Osteoblast (primary cell): Measurements from ENCODE around the gene ASMT. TPM values are rescaled to one million over a fixed set of nuclear protein-coding genes. Genes with fewer than 3 reads are reported as not detected.

Experiments
- DNase-seq: peaks from one replicate; pipeline ENCODE4 v3.0.0; 2011; ENCODE audit warnings: low spot score, mixed read lengths; ENCODE audit not compliant: insufficient read length; ENCODE audit errors: missing footprints
- H2AFZ ChIP-seq: 2 replicates; pipeline ENCODE4 v1.6.0; 2011; ENCODE audit warnings: mild to moderate bottlenecking, low read length
- H3K27ac ChIP-seq: 2 replicates; pipeline ENCODE4 v1.5.1; 2011; ENCODE audit warnings: mild to moderate bottlenecking, low read depth, low read length, moderate library complexity
- H3K27me3 ChIP-seq: 2 replicates; pipeline ENCODE4 v1.6.0; 2012; ENCODE audit warnings: mild to moderate bottlenecking, control low read depth, inconsistent platforms, low read length, moderate library complexity; ENCODE audit not compliant: insufficient read depth
- H3K36me3 ChIP-seq: 2 replicates; pipeline ENCODE4 v1.5.1; 2011; ENCODE audit warnings: mild to moderate bottlenecking, low read length, control low read depth, moderate library complexity; ENCODE audit not compliant: insufficient read depth
- H3K4me1 ChIP-seq: 2 replicates; pipeline ENCODE4 v1.5.1; 2011; ENCODE audit warnings: mild to moderate bottlenecking, low read length, control low read depth, moderate library complexity; ENCODE audit not compliant: insufficient read depth
- H3K4me2 ChIP-seq: 2 replicates; pipeline ENCODE4 v1.6.0; 2011; ENCODE audit warnings: mild to moderate bottlenecking, low read length; ENCODE audit not compliant: insufficient read depth
- H3K4me3 ChIP-seq: fragments of 200-600 bp; sonication (generic); 3 replicates; pipeline ENCODE4 v1.5.1; 2012; ENCODE audit warnings: mild to moderate bottlenecking, low read length, inconsistent platforms; ENCODE audit not compliant: insufficient read depth
- H3K79me2 ChIP-seq: 2 replicates; pipeline ENCODE4 v1.6.0; 2012; ENCODE audit warnings: mild to moderate bottlenecking, low read length, control low read depth, inconsistent platforms; ENCODE audit not compliant: insufficient read depth
- H3K9me3 ChIP-seq: 2 replicates; pipeline ENCODE4 v1.5.1; 2011; ENCODE audit warnings: low read depth, low read length, control low read depth
- H4K20me1 ChIP-seq: 2 replicates; pipeline ENCODE4 v1.6.0; 2012; ENCODE audit warnings: mild to moderate bottlenecking, low read length, control low read depth; ENCODE audit not compliant: insufficient read depth
- CTCF ChIP-seq: IDR thresholded peaks from 2 replicates; pipeline ENCODE4 v1.5.1; 2011; ENCODE audit warnings: mild to moderate bottlenecking, low read depth, low read length, moderate library complexity; ENCODE audit errors: extremely low read depth
- total RNA-seq: library from RNA; depleted of rRNA; stranded (reverse); fragments of >200 nt; gene quantifications from 2 replicates; pipeline ENCODE4 v1.2.3, GENCODE V29; 2012

Gene ASMT
- total RNA-seq, 1 donor: 0.36 TPM

- peak; percentile 97 for DNase-seq
- TF ChIP-seq CTCF: no peak
- Histone ChIP-seq H3K9me3 (no peaks in the 10 kb centered on the region), H3K4me3 (peak overlapping the region; percentile 91), H3K36me3 (peaks cover 36% of the 10 kb centered on the region), H3K4me1 (peaks cover 8% of the 10 kb centered on the region), H2AFZ (peak overlapping the region; percentile 35), H3K27ac (peak overlapping the region; percentile 76), H3K27me3 (no peaks in the 10 kb centered on the region), H4K20me1 (peaks cover 45% of the 10 kb centered on the region), H3K79me2 (peaks cover 58% of the 10 kb centered on the region), H3K4me2 (peak overlapping the region; percentile 93)
Observed at GRCh38 chrX:1592470-1593142, 22.3 kb upstream of the ASMT start.

- Histone ChIP-seq H3K4me3 (peak overlapping the region; percentile 91), H3K4me1 (peaks cover 8% of the 10 kb centered on the region), H2AFZ (no peak overlapping the region), H3K36me3 (peaks cover 45% of the 10 kb centered on the region), H3K79me2 (peaks cover 67% of the 10 kb centered on the region), H3K27ac (no peak overlapping the region), H4K20me1 (peaks cover 45% of the 10 kb centered on the region), H3K9me3 (no peaks in the 10 kb centered on the region), H3K27me3 (no peaks in the 10 kb centered on the region), H3K4me2 (peak overlapping the region; percentile 93)
- peak; percentile 88 for DNase-seq
- no peak for TF ChIP-seq CTCF
Observed at GRCh38 chrX:1593286-1594271, 21.3 kb upstream of the ASMT start.

GRCh38 chrX:1595711-1596060 is 19.2 kb upstream of the ASMT start:
- Histone ChIP-seq H3K27me3 (no peaks in the 10 kb centered on the region), H4K20me1 (peaks cover 52% of the 10 kb centered on the region), H2AFZ (no peak overlapping the region), H3K4me2 (no peak overlapping the region), H3K36me3 (peaks cover 62% of the 10 kb centered on the region), H3K4me3 (no peak overlapping the region), H3K9me3 (no peaks in the 10 kb centered on the region), H3K27ac (no peak overlapping the region), H3K4me1 (peaks cover 8% of the 10 kb centered on the region), H3K79me2 (peaks cover 72% of the 10 kb centered on the region)
- no peak for TF ChIP-seq CTCF
- peak; percentile 81 for DNase-seq
